Dermis microvascular lymphatic vessel endothelial cell (primary cell): Measurements from ENCODE around the gene ACTR3. TPM values are rescaled to one million over a fixed set of nuclear protein-coding genes. Genes with fewer than 3 reads are reported as not detected.

ENCODE experiments used
- DNase-seq, 2 donors: peaks; one replicate each; pipeline versions ENCODE4 v3.0.0 to v3.0.0-alpha.2; 2010; ENCODE audit warnings: low read depth in 2 of 2
- total RNA-seq: library from RNA; depleted of rRNA; stranded (reverse); fragments of >200 nt; gene quantifications from 2 replicates; pipeline ENCODE4 v1.2.1, GENCODE V29; 2014

The ACTR3 gene
- total RNA-seq, 1 donor from 2014 or later = 110 TPM

- peak in 1 of 2 donors; percentile 59 for DNase-seq
These were observed 75.8 kb downstream of the ACTR3 start for GRCh38 chr2:113965644-113966043.

GRCh38 chr2:113966171-113966570, 76.3 kb downstream of the ACTR3 start:
- DNase-seq = no peak

GRCh38 chr2:113966832-113967231, 76.9 kb downstream of the ACTR3 start:
- peak in 1 of 2 donors; percentile 65 for DNase-seq

GRCh38 chr2:113967272-113967671, 77.4 kb downstream of the ACTR3 start:
- DNase-seq = no peak

GRCh38 chr2:113972766-113973165, 82.9 kb downstream of the ACTR3 start:
- no peak for DNase-seq

- no peak for DNase-seq
These were observed 83.9 kb downstream of the ACTR3 start for GRCh38 chr2:113973810-113974209.

GRCh38 chr2:113974727-113975126, 84.8 kb downstream of the ACTR3 start:
- no peak for DNase-seq

GRCh38 chr2:113976277-113976928, 86.5 kb downstream of the ACTR3 start:
- no peak for DNase-seq

GRCh38 chr2:113977060-113977659, 87.3 kb downstream of the ACTR3 start:
- no peak for DNase-seq

- peak in 1 of 2 donors; percentile 80 for DNase-seq
These were observed 88.0 kb downstream of the ACTR3 start for GRCh38 chr2:113977660-113978523.

GRCh38 chr2:113978524-113979190, 88.8 kb downstream of the ACTR3 start:
- no peak for DNase-seq

GRCh38 chr2:113979191-113980128, 89.6 kb downstream of the ACTR3 start:
- DNase-seq = no peak

- DNase-seq = peak in 1 of 2 donors; percentile 49
These were observed 91.1 kb downstream of the ACTR3 start for GRCh38 chr2:113980946-113981345.

GRCh38 chr2:113981404-113982134, 91.7 kb downstream of the ACTR3 start:
- DNase-seq = no peak

- DNase-seq = no peak
These were observed 95.9 kb downstream of the ACTR3 start for GRCh38 chr2:113985554-113986397.

GRCh38 chr2:113986762-113987290, 96.9 kb downstream of the ACTR3 start:
- DNase-seq = no peak

GRCh38 chr2:113992090-113992489, 102.2 kb downstream of the ACTR3 start:
- DNase-seq = no peak

GRCh38 chr2:113996671-113997594, 107.0 kb downstream of the ACTR3 start:
- no peak for DNase-seq
